Thoracic aorta (tissue), 2 donors: Measurements from ENCODE around the gene TNFAIP6. TPM values are rescaled to one million over a fixed set of nuclear protein-coding genes. Genes with fewer than 3 reads are reported as not detected.
A peak's percentile ranks its signal among the peaks of the same experiment; 100 is the strongest.
"Not testable (repeated sequence)": the region's sequence is repeated elsewhere in the genome, so short reads cannot be mapped to it uniquely, and the experiment has no call there.

ENCODE experiments used
- ATAC-seq: fragments of 150-250 bp; one replicate; pipeline ENCODE4 v1.8.0; 2017; ENCODE audit warnings: low read depth; ENCODE audit not compliant: insufficient number of reproducible peaks, low FRiP score
- DNase-seq: peaks from one replicate; pipeline ENCODE4 v3.0.0-alpha.2; 2020; ENCODE audit warnings: low spot score
- H3K27ac ChIP-seq, 2 donors: fragments of 200-600 bp; sonication (generic); 1 replicate in 1 of 2; 2 replicates in 1 of 2; pipeline ENCODE4 v1.5.1; 2016; ENCODE audit warnings: mild to moderate bottlenecking in 2 of 2, moderate library complexity in 2 of 2
- H3K27me3 ChIP-seq: fragments of 200-600 bp; sonication (generic); replicated peaks from 2 replicates; pipeline ENCODE4 v1.6.0; 2016; ENCODE audit warnings: mild to moderate bottlenecking; ENCODE audit not compliant: insufficient read depth
- H3K36me3 ChIP-seq: fragments of 200-600 bp; sonication (generic); one replicate; pipeline ENCODE4 v1.5.1; 2016
- H3K4me1 ChIP-seq, 2 donors: fragments of 200-600 bp; sonication (generic); 1 replicate in 1 of 2; 2 replicates in 1 of 2; pipeline versions ENCODE4 v1.5.1 to v1.6.0; 2016; ENCODE audit warnings: low read depth in 2 of 2, mild to moderate bottlenecking in 1 of 2; ENCODE audit not compliant: control insufficient read depth in 1 of 2
- H3K4me3 ChIP-seq: fragments of 200-600 bp; sonication (generic); 2 replicates; pipeline ENCODE4 v1.5.1; 2016; ENCODE audit warnings: mild to moderate bottlenecking
- H3K9me3 ChIP-seq: fragments of 200-600 bp; sonication (generic); 2 replicates; pipeline ENCODE4 v1.5.1; 2016
- CTCF ChIP-seq: fragments of 200-600 bp; sonication (generic); IDR thresholded peaks from one replicate; pipeline ENCODE4 v1.5.1; 2019; ENCODE audit warnings: antibody characterized with exemption
- total RNA-seq, 2 donors: library from RNA; depleted of rRNA; stranded (reverse); fragments of >200 nt; gene quantifications; one replicate each; pipeline versions ENCODE4 v1.1.0 to v1.2.3, GENCODE V29; 2016

Gene TNFAIP6
- 10 to 100 TPM in 1 of 2 donors, 1 to 10 TPM in 1; 6.9 to 12.0 TPM for total RNA-seq

- ATAC-seq (peak; percentile 80), DNase-seq (no peak)
- no peak for TF ChIP-seq CTCF
- Histone ChIP-seq H3K27ac (no peak within 1 kb of the TSS), H3K4me3 (no peak within 1 kb of the TSS), H3K27me3 (no peaks in the 10 kb centered on the region), H3K36me3 (no peaks in the 10 kb centered on the region), H3K4me1 (no peaks in the 10 kb centered on the region), H3K9me3 (no peaks in the 10 kb centered on the region)
Measured at GRCh38 chr2:151357359-151357758, at the start of gene TNFAIP6. Gene TNFAIP6, plus strand, starts transcription at chr2:151357592. Its CDS starts 75 bp downstream, at chr2:151357667.

- H3K36me3 ChIP-seq: not testable (repeated sequence)
Measured at GRCh38 chr2:151310313-151310712, 47.1 kb upstream of the TNFAIP6 start.

GRCh38 chr2:151312440-151312839 is 45.0 kb upstream of the TNFAIP6 start:
- not testable (repeated sequence) for DNase-seq, ATAC-seq

More at GRCh38 chr2:151310313-151310712, 47.1 kb upstream of the TNFAIP6 start:
- not testable (repeated sequence) for H3K27me3 ChIP-seq, DNase-seq, H3K9me3 ChIP-seq, H3K4me1 ChIP-seq, H3K4me3 ChIP-seq, ATAC-seq, H3K27ac ChIP-seq

DNA sequence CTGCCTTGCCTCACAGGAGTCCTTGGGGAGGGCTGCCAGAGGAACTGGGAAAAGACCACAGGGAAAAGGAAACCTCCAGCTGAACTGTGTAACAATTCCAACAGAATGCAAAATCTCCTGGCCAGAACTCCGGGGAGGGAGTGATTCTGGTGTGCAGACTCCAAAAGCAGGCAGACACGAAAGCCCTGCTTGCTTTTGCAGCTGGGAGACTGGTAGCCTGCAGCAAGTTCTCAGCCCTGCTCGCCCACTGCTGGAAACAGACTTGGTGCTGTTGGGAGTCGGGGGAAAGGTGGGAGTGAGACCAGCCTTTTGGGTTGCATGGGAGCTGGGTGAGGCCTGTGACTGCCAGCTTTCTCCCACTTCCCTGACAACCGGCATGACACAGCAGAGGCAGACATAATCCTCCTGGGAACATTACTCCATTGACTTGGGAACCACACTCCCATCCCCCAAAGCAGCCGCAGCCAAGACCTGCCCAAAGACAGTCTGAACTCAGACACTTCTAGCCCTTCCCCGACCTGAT is 42.0 kb upstream of the TNFAIP6 start:
- H3K9me3 ChIP-seq: no peaks in the 10 kb centered on the region
- peaks cover 8 to 16% of the 10 kb centered on the region in 2 donors for H3K4me1 ChIP-seq
- H3K36me3 ChIP-seq: no peaks in the 10 kb centered on the region
- TF ChIP-seq CTCF: no peak
- no peak for DNase-seq
- no peaks in the 10 kb centered on the region for H3K27me3 ChIP-seq
- ATAC-seq: peak; percentile 91
- H3K27ac ChIP-seq: peak overlapping the region; percentile 7 to 69
- H3K4me3 ChIP-seq: peak overlapping the region; percentile 42

More at GRCh38 chr2:151312440-151312839, 45.0 kb upstream of the TNFAIP6 start:
- H3K27me3 ChIP-seq, H3K9me3 ChIP-seq, H3K36me3 ChIP-seq, H3K4me3 ChIP-seq, H3K27ac ChIP-seq: not testable (repeated sequence)
- peaks cover 8 to 16% of the 10 kb centered on the region in 2 donors for H3K4me1 ChIP-seq

DNA sequence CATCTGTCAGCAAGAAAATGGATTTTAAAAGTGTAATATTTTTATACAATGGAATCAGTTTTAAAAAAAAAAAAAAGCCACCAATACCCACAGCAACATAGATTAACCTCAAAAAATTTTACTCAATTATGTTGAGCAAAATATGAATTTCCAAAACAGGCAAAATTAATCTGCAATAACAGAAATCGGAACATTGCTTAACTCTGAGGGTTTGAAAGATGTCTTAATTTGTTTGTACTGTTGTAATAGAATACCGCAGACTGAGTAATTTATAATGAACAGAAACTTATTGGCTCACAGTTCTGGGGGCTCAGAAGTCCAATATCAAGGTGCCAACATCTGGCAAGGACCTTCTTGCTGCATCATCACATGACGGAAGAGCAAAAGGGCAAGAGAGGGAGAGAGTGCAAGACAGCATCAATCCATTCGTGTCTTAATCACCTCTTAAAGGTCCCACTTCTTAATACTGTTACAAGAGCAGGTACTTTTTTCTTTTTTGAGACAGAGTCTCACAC is 31.8 kb upstream of the TNFAIP6 start:
- no peaks in the 10 kb centered on the region for H3K36me3 ChIP-seq
- no peak overlapping the region for H3K27ac ChIP-seq
- no peak for TF ChIP-seq CTCF
- no peak overlapping the region for H3K4me3 ChIP-seq
- ATAC-seq (no peak), DNase-seq (no peak)
- no peaks in the 10 kb centered on the region for H3K9me3 ChIP-seq
- no peaks in the 10 kb centered on the region for H3K4me1 ChIP-seq
- H3K27me3 ChIP-seq: no peaks in the 10 kb centered on the region

GRCh38 chr2:151326554-151326953 is 30.8 kb upstream of the TNFAIP6 start:
- H3K27me3 ChIP-seq: no peaks in the 10 kb centered on the region
- no peaks in the 10 kb centered on the region for H3K4me1 ChIP-seq
- no peak for DNase-seq
- no peak for ATAC-seq
- TF ChIP-seq CTCF: no peak
- no peak overlapping the region for H3K4me3 ChIP-seq
- no peaks in the 10 kb centered on the region for H3K36me3 ChIP-seq
- no peak overlapping the region for H3K27ac ChIP-seq
- H3K9me3 ChIP-seq: no peaks in the 10 kb centered on the region
